Measurements from ENCODE around the gene ARL15. TPM values are rescaled to one million over a fixed set of nuclear protein-coding genes. Genes with fewer than 3 reads are reported as not detected.

ARL15 gene
- total RNA-seq, 1 experiment from 2014 or later: 13.0 TPM

- H2BK20ac ChIP-seq (ENCODE audit: low read depth, low read length, poor library complexity, severe bottlenecking): no peak overlapping the region
- H3K36me3 Mint-ChIP-seq (ENCODE audit: insufficient read depth in 1 of 3, low read depth in 3 of 3): peaks cover 2 to 7% (median 5%) of the 10 kb centered on the region in 3 experiments; a peak in 6 of 7 replicates
- H2AFZ ChIP-seq (ENCODE audit: low read length): no peak overlapping the region
- H3K18ac ChIP-seq (ENCODE audit: insufficient read length, low read depth, low read length): no peak overlapping the region
- H2BK5ac ChIP-seq (ENCODE audit: insufficient read length, low read length): no peak overlapping the region
- H3K4me2 ChIP-seq (ENCODE audit: insufficient read depth, insufficient read length, low read length): no peak overlapping the region
- H2AK5ac ChIP-seq (ENCODE audit: insufficient read length, low read length): no peak overlapping the region
- H3K27me3 ChIP-seq (ENCODE audit: insufficient read depth, low read length): no peaks in the 10 kb centered on the region
- H3K9ac ChIP-seq (ENCODE audit: extremely low read depth, insufficient read length, low read length): no peak overlapping the region
- no peak for TF ChIP-seq CTCF (conservative IDR thresholded peaks at IDR 0.05)
- no peak overlapping the region for H2BK15ac ChIP-seq (ENCODE audit: low read depth, low read length)
- H3K23me2 ChIP-seq (ENCODE audit: insufficient read length, low read depth, low read length, poor library complexity, severe bottlenecking): no peaks in the 10 kb centered on the region
- no peak overlapping the region for H3K4ac ChIP-seq (ENCODE audit: low read depth, low read length)
- no CpG with 5 or more reads among the region's 3 CpGs for WGBS (ENCODE audit: extremely low coverage, insufficient read length, low lambda C conversion rate)
- H2BK120ac ChIP-seq (ENCODE audit: low read depth, low read length, poor library complexity, severe bottlenecking): no peak overlapping the region
- no peaks in the 10 kb centered on the region for H3K79me2 ChIP-seq (ENCODE audit: insufficient read depth, low read length)
- no peak overlapping the region for H4K5ac ChIP-seq (ENCODE audit: insufficient read length, low read depth, low read length)
- H4K8ac ChIP-seq (replicated peaks; ENCODE audit: insufficient read length, low read depth, low read length): no peak overlapping the region
- H3K4me1 ChIP-seq (ENCODE audit: insufficient read depth, low read length): no peaks in the 10 kb centered on the region
- H3T11ph ChIP-seq (ENCODE audit: low read length): no peak overlapping the region
- no peaks in the 10 kb centered on the region for H3K9me3 ChIP-seq (ENCODE audit: control insufficient read depth, low read depth, low read length)
- no peak for DNase-seq
- no peak overlapping the region for H3K4me3 Mint-ChIP-seq
- H3K79me1 ChIP-seq (ENCODE audit: insufficient read depth, low read depth, low read length, poor library complexity, severe bottlenecking): no peaks in the 10 kb centered on the region
- no peak overlapping the region for H3K14ac ChIP-seq (ENCODE audit: insufficient read depth, low read length)
- no peak overlapping the region for H3K23ac ChIP-seq (ENCODE audit: insufficient read length, low read depth, low read length)
- H3K4me1 Mint-ChIP-seq: peaks cover 9% of the 10 kb centered on the region in 2 experiments
- H3K27ac Mint-ChIP-seq: peak overlapping the region in 1 of 3 experiments; percentile 8; a peak in 2 of 7 replicates
- H3K9me3 Mint-ChIP-seq: peaks cover 3% of the 10 kb centered on the region in 2 experiments; a peak in 2 of 5 replicates
- H3K27ac ChIP-seq (ENCODE audit: insufficient read length, low read depth, low read length): no peak overlapping the region
- H3K56ac ChIP-seq (ENCODE audit: insufficient read length, low read depth, low read length): no peak overlapping the region
- no peak overlapping the region for H4K91ac ChIP-seq (ENCODE audit: insufficient read length, low read depth, low read length)
- H2BK12ac ChIP-seq (ENCODE audit: insufficient read length, low read depth, low read length): no peak overlapping the region
- no peaks in the 10 kb centered on the region for H3K27me3 Mint-ChIP-seq (ENCODE audit: low read depth)
- no peaks in the 10 kb centered on the region for H4K20me1 ChIP-seq (ENCODE audit: control insufficient read depth, insufficient read depth, insufficient read length)
Observed at GRCh38 chr5:54279960-54280359, 30.4 kb downstream of the ARL15 start.
